Measurements from ENCODE around the gene NTN3.
"Not testable (repeated sequence)": the region's sequence is repeated elsewhere in the genome, so short reads cannot be mapped to it uniquely, and the experiment has no call there.

Gene NTN3

GRCh38 chr16:2429771-2430663 lies 41.1 kb upstream of the NTN3 start:
- Histone ChIP-seq H3K27me3 (ENCODE audit: control insufficient read depth, insufficient read depth, low read length) (peaks cover 11% of the 10 kb centered on the region), H3K4me1 (ENCODE audit: control insufficient read depth, low read depth, low read length) (peaks cover 8% of the 10 kb centered on the region), H3K27ac (ENCODE audit: low read length) (no peak overlapping the region), H3K4me3 (ENCODE audit: low read length) (peak overlapping the region; percentile 91), H3K9ac (ENCODE audit: low read length) (peak overlapping the region; percentile 74), H3K36me3 (ENCODE audit: control insufficient read depth, low read depth, low read length) (peaks cover 32% of the 10 kb centered on the region), H3K9me3 (ENCODE audit: control insufficient read depth, low read depth, low read length) (no peaks in the 10 kb centered on the region)

GRCh38 chr16:2432286-2432685 lies 38.8 kb upstream of the NTN3 start:
- H3K27ac ChIP-seq (ENCODE audit: low read length): no peak overlapping the region
- H3K9me3 ChIP-seq (ENCODE audit: control insufficient read depth, low read depth, low read length): no peaks in the 10 kb centered on the region
- peaks cover 47% of the 10 kb centered on the region for H3K36me3 ChIP-seq (ENCODE audit: control insufficient read depth, low read depth, low read length)

GRCh38 chr16:2432801-2433505 lies 38.1 kb upstream of the NTN3 start:
- peaks cover 8% of the 10 kb centered on the region for H3K4me1 ChIP-seq (ENCODE audit: control insufficient read depth, low read depth, low read length)
- peaks cover 53% of the 10 kb centered on the region for H3K36me3 ChIP-seq (ENCODE audit: control insufficient read depth, low read depth, low read length)
- H3K9me3 ChIP-seq (ENCODE audit: control insufficient read depth, low read depth, low read length): no peaks in the 10 kb centered on the region
- H3K27ac ChIP-seq (ENCODE audit: low read length): no peak overlapping the region
- H3K27me3 ChIP-seq (ENCODE audit: control insufficient read depth, insufficient read depth, low read length): peaks cover 5% of the 10 kb centered on the region
- H3K9ac ChIP-seq (ENCODE audit: low read length): no peak overlapping the region
- no peak overlapping the region for H3K4me3 ChIP-seq (ENCODE audit: low read length)

More at GRCh38 chr16:2432286-2432685, 38.8 kb upstream of the NTN3 start:
- Histone ChIP-seq H3K9ac (ENCODE audit: low read length) (no peak overlapping the region), H3K4me1 (ENCODE audit: control insufficient read depth, low read depth, low read length) (peaks cover 8% of the 10 kb centered on the region), H3K27me3 (ENCODE audit: control insufficient read depth, insufficient read depth, low read length) (peaks cover 11% of the 10 kb centered on the region), H3K4me3 (ENCODE audit: low read length) (no peak overlapping the region)

GRCh38 chr16:2435236-2435635 lies 35.9 kb upstream of the NTN3 start:
- not testable (repeated sequence) for H3K27ac ChIP-seq (ENCODE audit: low read length); H3K9ac ChIP-seq (ENCODE audit: low read length); H3K27me3 ChIP-seq (ENCODE audit: control insufficient read depth, insufficient read depth, low read length); H3K9me3 ChIP-seq (ENCODE audit: control insufficient read depth, low read depth, low read length); H3K4me1 ChIP-seq (ENCODE audit: control insufficient read depth, low read depth, low read length); H3K4me3 ChIP-seq (ENCODE audit: low read length)
- peaks cover 68% of the 10 kb centered on the region for H3K36me3 ChIP-seq (ENCODE audit: control insufficient read depth, low read depth, low read length)

GRCh38 chr16:2436110-2436509 lies 35.0 kb upstream of the NTN3 start:
- Histone ChIP-seq H3K36me3 (ENCODE audit: control insufficient read depth, low read depth, low read length) (peaks cover 66% of the 10 kb centered on the region), H3K4me3 (ENCODE audit: low read length) (no peak overlapping the region), H3K27me3 (ENCODE audit: control insufficient read depth, insufficient read depth, low read length) (no peaks in the 10 kb centered on the region), H3K27ac (ENCODE audit: low read length) (no peak overlapping the region), H3K9ac (ENCODE audit: low read length) (no peak overlapping the region), H3K9me3 (ENCODE audit: control insufficient read depth, low read depth, low read length) (no peaks in the 10 kb centered on the region), H3K4me1 (ENCODE audit: control insufficient read depth, low read depth, low read length) (no peaks in the 10 kb centered on the region)

- peaks cover 61% of the 10 kb centered on the region for H3K36me3 ChIP-seq (ENCODE audit: control insufficient read depth, low read depth, low read length)
- H3K27ac ChIP-seq (ENCODE audit: low read length): no peak overlapping the region
- no peaks in the 10 kb centered on the region for H3K27me3 ChIP-seq (ENCODE audit: control insufficient read depth, insufficient read depth, low read length)
- no peak overlapping the region for H3K9ac ChIP-seq (ENCODE audit: low read length)
- no peaks in the 10 kb centered on the region for H3K9me3 ChIP-seq (ENCODE audit: control insufficient read depth, low read depth, low read length)
- no peaks in the 10 kb centered on the region for H3K4me1 ChIP-seq (ENCODE audit: control insufficient read depth, low read depth, low read length)
- no peak overlapping the region for H3K4me3 ChIP-seq (ENCODE audit: low read length)
Measured at GRCh38 chr16:2437032-2437790, 33.9 kb upstream of the NTN3 start.

GRCh38 chr16:2438121-2438520 lies 33.0 kb upstream of the NTN3 start:
- no peak overlapping the region for H3K27ac ChIP-seq (ENCODE audit: low read length)
- no peak overlapping the region for H3K4me3 ChIP-seq (ENCODE audit: low read length)
- H3K36me3 ChIP-seq (ENCODE audit: control insufficient read depth, low read depth, low read length): peaks cover 52% of the 10 kb centered on the region
- no peaks in the 10 kb centered on the region for H3K9me3 ChIP-seq (ENCODE audit: control insufficient read depth, low read depth, low read length)
- no peak overlapping the region for H3K9ac ChIP-seq (ENCODE audit: low read length)
- H3K4me1 ChIP-seq (ENCODE audit: control insufficient read depth, low read depth, low read length): no peaks in the 10 kb centered on the region
- no peaks in the 10 kb centered on the region for H3K27me3 ChIP-seq (ENCODE audit: control insufficient read depth, insufficient read depth, low read length)

GRCh38 chr16:2439598-2439997 lies 31.5 kb upstream of the NTN3 start:
- Histone ChIP-seq H3K27ac (ENCODE audit: low read length) (no peak overlapping the region), H3K9ac (ENCODE audit: low read length) (no peak overlapping the region), H3K36me3 (ENCODE audit: control insufficient read depth, low read depth, low read length) (peaks cover 53% of the 10 kb centered on the region)

GRCh38 chr16:2441143-2441804 lies 29.8 kb upstream of the NTN3 start:
- H3K27ac ChIP-seq (ENCODE audit: low read length); H3K4me3 ChIP-seq (ENCODE audit: low read length); H3K27me3 ChIP-seq (ENCODE audit: control insufficient read depth, insufficient read depth, low read length); H3K9ac ChIP-seq (ENCODE audit: low read length); H3K4me1 ChIP-seq (ENCODE audit: control insufficient read depth, low read depth, low read length); H3K9me3 ChIP-seq (ENCODE audit: control insufficient read depth, low read depth, low read length): not testable (repeated sequence)
- H3K36me3 ChIP-seq (ENCODE audit: control insufficient read depth, low read depth, low read length): peaks cover 61% of the 10 kb centered on the region

More at GRCh38 chr16:2439598-2439997, 31.5 kb upstream of the NTN3 start:
- H3K4me3 ChIP-seq (ENCODE audit: low read length): no peak overlapping the region
- H3K27me3 ChIP-seq (ENCODE audit: control insufficient read depth, insufficient read depth, low read length): no peaks in the 10 kb centered on the region
- H3K9me3 ChIP-seq (ENCODE audit: control insufficient read depth, low read depth, low read length): no peaks in the 10 kb centered on the region
- H3K4me1 ChIP-seq (ENCODE audit: control insufficient read depth, low read depth, low read length): no peaks in the 10 kb centered on the region

GRCh38 chr16:2443555-2443954 lies 27.5 kb upstream of the NTN3 start:
- H3K36me3 ChIP-seq (ENCODE audit: control insufficient read depth, low read depth, low read length): peaks cover 56% of the 10 kb centered on the region
- no peak overlapping the region for H3K9ac ChIP-seq (ENCODE audit: low read length)
- H3K9me3 ChIP-seq (ENCODE audit: control insufficient read depth, low read depth, low read length): no peaks in the 10 kb centered on the region
- no peaks in the 10 kb centered on the region for H3K27me3 ChIP-seq (ENCODE audit: control insufficient read depth, insufficient read depth, low read length)
- no peak overlapping the region for H3K27ac ChIP-seq (ENCODE audit: low read length)
- no peak overlapping the region for H3K4me3 ChIP-seq (ENCODE audit: low read length)
- H3K4me1 ChIP-seq (ENCODE audit: control insufficient read depth, low read depth, low read length): no peaks in the 10 kb centered on the region
